Measurements from ENCODE around the gene BEND6.
"Not testable (repeated sequence)": the region's sequence is repeated elsewhere in the genome, so short reads cannot be mapped to it uniquely, and the experiment has no call there.

BEND6 gene

DNA sequence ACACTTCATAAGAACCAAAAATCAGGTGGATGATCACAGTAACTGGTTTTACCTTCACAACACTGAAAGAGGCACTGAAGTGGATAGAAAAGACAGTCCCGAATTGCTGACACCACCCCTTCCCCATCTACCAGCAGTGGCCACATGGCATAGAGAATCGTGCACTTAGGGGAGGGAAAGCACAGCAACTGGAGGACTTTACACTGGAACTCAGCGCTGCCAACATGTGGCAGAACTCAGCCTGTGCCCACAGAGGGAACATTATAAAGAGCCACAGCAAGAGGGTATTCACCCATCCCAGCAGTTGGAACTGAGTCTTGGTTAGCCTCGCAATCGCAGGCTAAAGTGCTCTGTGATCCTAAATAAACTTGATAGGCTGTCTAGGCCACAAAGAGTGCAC, 85.1 kb downstream of the BEND6 start:
- DNase-seq = no peak

DNA sequence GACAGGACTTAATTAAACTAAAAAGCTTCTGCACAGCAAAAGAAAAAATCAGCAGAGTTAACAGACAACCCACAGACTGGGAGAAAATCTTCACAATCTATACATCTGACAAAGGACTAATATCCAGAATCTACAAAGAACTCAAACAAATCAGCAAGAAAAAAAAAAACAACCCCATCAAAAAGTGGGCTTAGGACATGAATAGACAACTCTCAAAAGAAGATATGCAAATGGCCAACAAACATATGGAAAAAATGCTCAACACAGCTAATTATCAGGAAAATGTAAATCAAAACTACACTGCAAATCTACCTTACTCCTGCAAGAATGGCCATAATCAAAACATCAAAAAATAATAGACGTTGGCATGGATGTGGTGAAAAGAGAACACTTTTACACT, 89.2 kb downstream of the BEND6 start:
- not testable (repeated sequence) for DNase-seq

- DNase-seq = no peak
Observed at GRCh38 chr6:57044568-57044967, 89.7 kb downstream of the BEND6 start.

DNA sequence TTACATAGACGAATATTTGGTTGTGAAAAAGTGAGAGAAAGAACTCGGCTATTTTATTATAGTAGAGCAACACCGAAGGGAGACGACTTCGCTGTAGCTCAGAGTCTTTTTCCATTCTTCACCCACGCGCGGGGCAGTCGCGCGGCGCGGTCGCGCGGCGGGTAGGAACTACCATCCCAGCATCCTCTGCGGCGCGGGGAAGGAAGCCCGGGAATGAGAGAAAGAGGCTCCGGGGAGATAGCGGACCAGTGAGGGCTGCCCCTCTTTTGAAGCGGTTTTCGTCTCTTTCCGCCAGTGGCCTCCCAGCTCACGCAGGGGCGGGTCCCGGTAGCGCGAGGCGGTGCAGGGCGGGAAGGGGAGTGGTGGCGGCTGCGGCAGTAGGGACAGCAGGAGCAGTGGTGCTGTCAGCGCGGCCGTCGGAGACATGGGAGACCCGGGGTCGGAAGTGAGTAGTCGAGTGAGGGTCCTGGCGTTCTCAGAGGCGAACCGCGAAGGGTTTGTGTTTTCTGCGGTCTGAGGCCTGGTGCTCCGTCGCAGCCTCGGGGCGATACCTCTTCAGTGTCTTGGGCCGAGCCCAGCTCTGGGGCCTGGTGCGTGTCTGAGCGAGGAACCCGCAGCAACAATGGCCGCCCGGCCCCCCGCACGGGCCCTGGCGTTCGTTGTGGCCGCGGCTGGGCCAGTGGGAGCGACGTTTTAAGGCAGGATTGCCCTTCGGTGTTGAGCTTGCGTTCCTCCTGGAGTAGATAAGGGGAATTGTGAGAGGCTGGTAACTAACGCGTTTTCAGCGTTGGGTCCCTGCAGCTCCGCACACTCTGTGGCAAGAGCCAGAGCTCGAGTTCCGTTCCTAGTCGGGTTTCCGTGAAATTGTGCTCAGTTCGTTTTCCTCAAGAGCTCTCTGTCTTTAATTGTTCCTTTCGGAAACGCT, 91.7 kb downstream of the BEND6 start, which contains the start of gene KIAA1586:
Gene KIAA1586, plus strand, starts transcription at position 362 of the 925 bp plus-strand sequence. Its CDS starts 63 bp downstream, at position 425.
- DNase-seq = peak; percentile 85 to 90

DNA sequence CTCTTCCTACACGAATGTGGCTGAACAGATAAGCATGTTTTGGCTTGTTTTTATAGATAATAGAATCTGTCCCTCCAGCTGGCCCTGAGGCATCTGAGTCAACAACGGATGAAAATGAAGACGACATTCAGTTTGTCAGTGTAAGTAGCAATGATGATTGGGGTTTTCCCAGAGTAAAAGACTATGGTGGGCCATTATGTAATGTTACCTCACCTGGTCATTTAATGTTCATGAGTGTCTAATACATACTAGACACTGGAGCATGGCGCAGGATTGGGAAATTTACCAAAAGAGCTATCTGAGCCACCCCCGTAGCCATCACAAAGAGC, 92.3 kb downstream of the BEND6 start:
- DNase-seq = not testable (repeated sequence)

- not testable (repeated sequence) for DNase-seq
Observed at GRCh38 chr6:57047859-57048258, 93.0 kb downstream of the BEND6 start.

DNA sequence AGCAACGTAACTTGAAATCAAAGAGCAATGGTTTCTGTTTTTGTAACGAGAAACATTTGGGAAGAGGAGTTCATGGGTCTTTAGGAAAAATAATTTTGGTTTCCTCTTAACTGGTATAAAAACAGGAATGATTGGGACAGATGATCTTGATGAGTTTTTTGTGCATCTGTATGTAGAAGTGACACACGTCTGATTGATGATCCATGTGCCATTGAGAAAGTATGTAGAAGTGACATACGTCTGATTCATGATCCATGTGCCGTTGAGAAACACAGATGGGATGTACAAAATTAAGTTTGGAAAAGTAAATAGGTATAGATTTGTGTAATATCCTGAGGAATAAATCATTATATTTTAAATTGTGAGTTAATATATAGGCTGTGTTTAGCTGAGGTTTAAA, 93.7 kb downstream of the BEND6 start:
- no peak for DNase-seq

DNA sequence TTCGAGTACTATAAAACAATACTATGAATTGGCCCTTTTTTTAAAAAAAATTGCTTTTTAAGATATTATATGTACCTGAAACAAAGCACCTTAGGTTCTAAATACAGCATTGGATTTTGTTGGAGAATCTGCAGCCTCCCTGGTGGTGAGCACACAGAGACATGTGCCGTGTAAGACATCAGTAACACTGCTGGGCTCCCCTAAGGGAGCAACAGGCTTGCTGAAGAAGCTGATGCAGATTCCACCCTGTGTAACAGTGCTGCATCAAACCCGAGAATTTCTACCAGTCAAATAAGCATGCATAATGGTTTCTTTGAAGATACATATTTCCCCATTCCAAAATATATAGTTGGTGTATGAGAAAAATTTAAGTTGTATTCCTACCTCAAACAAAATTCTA, 108.9 kb downstream of the BEND6 start:
- DNase-seq = no peak

DNA sequence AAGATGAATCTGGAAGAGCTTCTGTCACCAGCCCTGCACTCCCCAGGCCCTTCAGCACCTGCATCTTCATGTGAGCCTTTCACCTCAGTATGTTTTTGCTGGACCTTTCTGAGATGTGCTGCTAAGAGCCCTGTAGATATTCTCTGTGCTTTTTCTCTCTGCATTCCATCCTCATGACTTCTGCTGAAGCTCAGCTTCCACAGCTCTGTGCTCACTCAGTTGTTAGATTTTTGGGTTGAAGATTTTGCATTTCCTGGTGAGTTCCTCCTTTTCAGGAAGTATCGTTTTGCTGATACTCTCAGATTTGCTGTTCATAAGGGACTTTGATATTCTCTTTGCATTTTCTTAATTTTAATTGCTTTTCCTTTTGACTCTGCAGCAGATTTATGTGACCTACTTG, 109.9 kb downstream of the BEND6 start:
- DNase-seq = no peak

- no peak for DNase-seq
Observed at GRCh38 chr6:57068061-57068460, 113.2 kb downstream of the BEND6 start.

GRCh38 chr6:57069228-57069627, 114.3 kb downstream of the BEND6 start:
- DNase-seq = no peak

DNA sequence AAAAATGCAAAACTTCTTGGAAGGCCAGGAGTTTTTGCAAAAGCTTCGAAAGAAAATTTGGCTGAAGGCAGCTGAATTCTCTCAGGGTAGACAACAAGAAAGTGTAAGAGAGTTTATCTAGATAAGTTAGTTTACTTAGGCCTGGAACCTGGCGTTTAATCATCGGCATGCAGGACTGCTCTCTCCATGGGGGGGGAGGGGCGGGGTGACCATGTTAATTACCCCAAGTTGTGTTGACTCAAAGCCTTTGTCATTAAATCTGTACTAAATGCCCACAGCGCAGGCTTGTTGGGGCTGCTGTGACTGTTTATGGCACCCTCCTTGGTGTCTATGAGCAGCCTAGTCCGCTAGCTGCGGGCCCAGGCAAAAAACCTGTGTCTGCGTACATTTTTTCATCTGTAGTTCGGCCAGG, 115.0 kb downstream of the BEND6 start:
- DNase-seq = no peak

- no peak for DNase-seq
Observed at GRCh38 chr6:57072108-57072507, 117.2 kb downstream of the BEND6 start.

- DNase-seq = no peak
Observed at GRCh38 chr6:57074383-57074782, 119.5 kb downstream of the BEND6 start.

GRCh38 chr6:57075092-57075491, 120.2 kb downstream of the BEND6 start:
- DNase-seq = no peak

All from inflammatory macrophage (primary cell).